GM23248 (cell line): Measurements from ENCODE around the gene KCNG4. TPM values are rescaled to one million over a fixed set of nuclear protein-coding genes. Genes with fewer than 3 reads are reported as not detected.

Experiments used
- DNase-seq: peaks from one replicate; pipeline ENCODE4 v3.0.0-alpha.2; 2015
- H2AFZ ChIP-seq: fragments of 200-600 bp; sonication (generic); 2 replicates; pipeline ENCODE4 v1.6.1; 2016; ENCODE audit warnings: antibody characterized with exemption
- H3F3A ChIP-seq: fragments of 200-600 bp; sonication (generic); 2 replicates; pipeline ENCODE4 v1.6.1; 2016; ENCODE audit warnings: mild to moderate bottlenecking, antibody characterized with exemption, mixed run types; ENCODE audit not compliant: insufficient read depth
- H3K27ac ChIP-seq: fragments of 200-600 bp; sonication (generic); 2 replicates; pipeline ENCODE4 v1.5.1; 2016; ENCODE audit warnings: mild to moderate bottlenecking
- H3K27me3 ChIP-seq: fragments of 200-600 bp; sonication (generic); replicated peaks from 2 replicates; pipeline ENCODE4 v1.6.1; 2016; ENCODE audit warnings: mild to moderate bottlenecking; ENCODE audit not compliant: insufficient read depth
- H3K36me3 ChIP-seq: fragments of 200-600 bp; sonication (generic); 2 replicates; pipeline ENCODE4 v1.6.1; 2016; ENCODE audit warnings: low read depth, mild to moderate bottlenecking
- H3K4me1 ChIP-seq: fragments of 200-600 bp; sonication (generic); 2 replicates; pipeline ENCODE4 v1.6.1; 2016; ENCODE audit warnings: mild to moderate bottlenecking; ENCODE audit not compliant: insufficient read depth
- H3K4me2 ChIP-seq: fragments of 200-600 bp; sonication (generic); one replicate; pipeline ENCODE4 v1.6.1; 2016; ENCODE audit warnings: mild to moderate bottlenecking; ENCODE audit not compliant: unreplicated experiment
- H3K4me3 ChIP-seq: fragments of 200-600 bp; sonication (generic); 2 replicates; pipeline ENCODE4 v1.5.1; 2016; ENCODE audit warnings: mild to moderate bottlenecking
- H3K79me2 ChIP-seq: fragments of 200-600 bp; sonication (generic); 2 replicates; pipeline ENCODE4 v1.6.1; 2016; ENCODE audit warnings: mild to moderate bottlenecking; ENCODE audit not compliant: insufficient read depth
- H3K9ac ChIP-seq: fragments of 200-600 bp; sonication (generic); 2 replicates; pipeline ENCODE4 v1.6.1; 2016; ENCODE audit warnings: mild to moderate bottlenecking
- H3K9me2 ChIP-seq: fragments of 200-600 bp; sonication (generic); 2 replicates; pipeline ENCODE4 v1.6.1; 2016; ENCODE audit warnings: mixed run types, mild to moderate bottlenecking, moderate library complexity; ENCODE audit not compliant: insufficient read depth
- H3K9me3 ChIP-seq: fragments of 200-600 bp; sonication (generic); one replicate; pipeline ENCODE4 v1.6.1; 2017; ENCODE audit warnings: low read depth
- H4K20me1 ChIP-seq: fragments of 200-600 bp; sonication (generic); 2 replicates; pipeline ENCODE4 v1.6.0; 2016; ENCODE audit not compliant: insufficient read depth
- EZH2 ChIP-seq: fragments of 200-600 bp; sonication (generic); IDR thresholded peaks from 2 replicates; pipeline ENCODE4 v1.6.1; 2018; ENCODE audit warnings: antibody characterized with exemption, mild to moderate bottlenecking; ENCODE audit not compliant: insufficient read depth, poor library complexity, severe bottlenecking
- EZH2phosphoT487 ChIP-seq: fragments of 200-600 bp; sonication (generic); IDR thresholded peaks from 2 replicates; pipeline ENCODE4 v1.6.1; 2018; ENCODE audit warnings: antibody characterized with exemption, moderate library complexity, mild to moderate bottlenecking, low read depth; ENCODE audit not compliant: insufficient read depth
- WGBS, 2 experiments: methylation state at CpG; one replicate each; pipeline ENCODE4 v1.1.6; 2015 to 2017; ENCODE audit warnings: low lambda C conversion rate in 2 of 2, low coverage in 1 of 2; ENCODE audit errors: missing lambda C conversion rate in 2 of 2; 5-methylcytosine and 5-hydroxymethylcytosine counted together
- in situ Hi-C: fragments of 300-500 bp; cut with MboI; formaldehyde crosslinking; loops from 2 replicates; pipeline ENCODE4 v1.15.0; 2020
- polyA plus RNA-seq: library from polyadenylated mRNA; unstranded; fragments of >200 nt; fragmentation: Nextera tagmentation; extraction: Ambion mirVana; gene quantifications from 2 replicates; pipeline ENCODE4 v1.2.1, GENCODE V29; 2016
- total RNA-seq: library from RNA; depleted of rRNA; stranded (reverse); fragments of >200 nt; shearing (Covaris generic); gene quantifications from 2 replicates; pipeline ENCODE4 v1.2.3, GENCODE V29; 2014

KCNG4 gene
- total and polyA plus RNA-seq, 2 experiments from 2014 or later: not detected

DNA sequence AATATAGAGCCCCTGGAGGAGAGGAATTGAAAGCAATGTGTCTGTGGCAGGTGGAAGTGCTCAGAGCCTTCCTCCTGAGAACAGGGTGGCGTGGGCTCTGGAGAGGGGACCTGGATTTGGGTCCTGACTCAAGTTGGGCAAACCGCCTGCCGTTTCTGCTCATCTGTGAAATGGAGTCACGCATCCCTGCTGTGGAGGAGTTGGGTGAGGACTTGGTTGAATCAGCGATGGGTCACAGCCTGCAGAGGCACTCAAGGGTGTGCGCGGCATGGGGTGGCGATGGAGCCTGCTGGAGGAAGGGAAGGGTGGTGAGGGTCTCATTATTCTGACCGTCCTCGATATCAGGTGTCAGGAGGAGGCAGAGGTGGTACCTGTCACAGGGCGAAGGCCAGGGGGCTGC is 45.8 kb downstream of the KCNG4 start:
- H3K27me3 ChIP-seq: no peaks in the 10 kb centered on the region
- H3K4me3 ChIP-seq: no peak overlapping the region
- H3K4me2 ChIP-seq: no peak overlapping the region
- no peaks in the 10 kb centered on the region for H4K20me1 ChIP-seq
- H3K9ac ChIP-seq: no peak overlapping the region
- H3K9me3 ChIP-seq: no peaks in the 10 kb centered on the region
- no peaks in the 10 kb centered on the region for H3K4me1 ChIP-seq
- no peak overlapping the region for H3K27ac ChIP-seq
- H3K36me3 ChIP-seq: no peaks in the 10 kb centered on the region
- in situ Hi-C loops: no loop called here
- TF ChIP-seq EZH2phosphoT487: no peak
- TF ChIP-seq EZH2: no peak
- H3F3A ChIP-seq: no peaks in the 10 kb centered on the region
- no peaks in the 10 kb centered on the region for H3K9me2 ChIP-seq
- DNase-seq: no peak
- H2AFZ ChIP-seq: no peak overlapping the region
- no peaks in the 10 kb centered on the region for H3K79me2 ChIP-seq
- 85 to 87% methylated on average over 11 of the region's 11 CpGs for WGBS, 2 experiments

- no peaks in the 10 kb centered on the region for H3K4me1 ChIP-seq
- TF ChIP-seq EZH2 (no peak), EZH2phosphoT487 (no peak)
- H3K9me3 ChIP-seq: no peaks in the 10 kb centered on the region
- no peaks in the 10 kb centered on the region for H3K9me2 ChIP-seq
- H2AFZ ChIP-seq: no peak overlapping the region
- no peak overlapping the region for H3K27ac ChIP-seq
- no peak overlapping the region for H3K4me3 ChIP-seq
- in situ Hi-C loops: no loop called here
- no peak overlapping the region for H3K9ac ChIP-seq
- no peaks in the 10 kb centered on the region for H3K79me2 ChIP-seq
- WGBS, 2 experiments: 49 to 52% methylated on average over 7 of the region's 7 CpGs
- no peak for DNase-seq
- no peaks in the 10 kb centered on the region for H4K20me1 ChIP-seq
- no peaks in the 10 kb centered on the region for H3K27me3 ChIP-seq
- H3K4me2 ChIP-seq: no peak overlapping the region
- H3K36me3 ChIP-seq: no peaks in the 10 kb centered on the region
- no peaks in the 10 kb centered on the region for H3F3A ChIP-seq
These were observed 46.3 kb downstream of the KCNG4 start for GRCh38 chr16:84193480-84193879.

DNA sequence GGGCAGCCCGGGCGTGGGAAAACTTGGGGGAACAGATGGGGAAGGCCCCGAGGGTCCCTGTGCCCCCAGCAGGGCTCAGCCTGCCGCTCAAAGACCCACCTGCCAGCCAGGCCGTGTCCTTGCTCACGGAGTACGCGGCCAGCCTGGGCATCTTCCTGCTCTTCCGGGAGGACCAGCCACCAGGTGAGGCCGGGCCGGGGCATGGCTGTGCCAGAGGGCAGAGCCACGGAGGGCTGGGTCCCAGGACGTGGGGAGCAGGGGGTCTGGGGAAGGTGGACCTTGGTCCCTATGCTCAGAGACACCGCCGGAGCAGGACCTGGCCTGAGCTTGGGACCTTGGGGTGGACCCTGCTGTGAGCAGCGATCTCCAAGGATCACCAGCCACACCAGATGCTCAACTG is 48.3 kb downstream of the KCNG4 start:
- no peaks in the 10 kb centered on the region for H3K9me3 ChIP-seq
- H4K20me1 ChIP-seq: no peaks in the 10 kb centered on the region
- H3K27me3 ChIP-seq: no peaks in the 10 kb centered on the region
- H3K9me2 ChIP-seq: no peaks in the 10 kb centered on the region
- H3K4me2 ChIP-seq: no peak overlapping the region
- H3K79me2 ChIP-seq: peaks cover 3% of the 10 kb centered on the region
- H2AFZ ChIP-seq: no peak overlapping the region
- no peaks in the 10 kb centered on the region for H3K36me3 ChIP-seq
- no peak for DNase-seq
- no peak for TF ChIP-seq EZH2phosphoT487
- no peak for TF ChIP-seq EZH2
- no peaks in the 10 kb centered on the region for H3F3A ChIP-seq
- in situ Hi-C loops: no loop called here
- no peaks in the 10 kb centered on the region for H3K4me1 ChIP-seq
- WGBS, 2 experiments: 82 to 89% methylated on average over 13 to 16 of the region's 16 CpGs
- H3K27ac ChIP-seq: no peak overlapping the region
- no peak overlapping the region for H3K9ac ChIP-seq
- H3K4me3 ChIP-seq: no peak overlapping the region

GRCh38 chr16:84190731-84191388 is 49.0 kb downstream of the KCNG4 start, which contains the start of gene ADAD2:
TSS of gene ADAD2 (plus strand) at chr16:84191157. CDS start at chr16:84191231, 74 bp downstream.
- H3K79me2 ChIP-seq: peaks cover 9% of the 10 kb centered on the region
- DNase-seq: no peak
- in situ Hi-C loops: no loop called here
- no peaks in the 10 kb centered on the region for H4K20me1 ChIP-seq
- TF ChIP-seq EZH2 (no peak), EZH2phosphoT487 (no peak)
- H3K4me3 ChIP-seq: no peak within 1 kb of the TSS
- H3F3A ChIP-seq: no peaks in the 10 kb centered on the region
- H3K4me2 ChIP-seq: no peak within 1 kb of the TSS
- no peaks in the 10 kb centered on the region for H3K27me3 ChIP-seq
- H3K36me3 ChIP-seq: no peaks in the 10 kb centered on the region
- H3K9ac ChIP-seq: no peak within 1 kb of the TSS
- WGBS, 2 experiments: 82 to 88% methylated on average over 26 to 47 of the region's 47 CpGs
- no peak within 1 kb of the TSS for H3K27ac ChIP-seq
- no peaks in the 10 kb centered on the region for H3K4me1 ChIP-seq
- H3K9me2 ChIP-seq: no peaks in the 10 kb centered on the region
- H3K9me3 ChIP-seq: no peaks in the 10 kb centered on the region
- no peak within 1 kb of the TSS for H2AFZ ChIP-seq
